WTC11 (cell line): Measurements from ENCODE around the gene VTI1A.

Experiments used
- RELA ChIP-seq: sonication (generic); formaldehyde crosslinking; IDR thresholded peaks from 2 replicates; pipeline ENCODE4 v1.8.1; 2022; ENCODE audit warnings: missing genetic modification reagents, mild to moderate bottlenecking, borderline replicate concordance
- ZNF416 ChIP-seq: fragments of 250-450 bp; sonication (Bioruptor Pico); IDR thresholded peaks from 2 replicates; pipeline ENCODE4 v1.9.0; 2021; ENCODE audit warnings: mild to moderate bottlenecking, inconsistent platforms
- TF ChIP-seq, protein P1 (sequence below): fragments of 200-600 bp; IDR thresholded peaks from 2 replicates; pipeline ENCODE4 v1.8.0; 2022; ENCODE audit warnings: antibody characterized with exemption

DNA sequence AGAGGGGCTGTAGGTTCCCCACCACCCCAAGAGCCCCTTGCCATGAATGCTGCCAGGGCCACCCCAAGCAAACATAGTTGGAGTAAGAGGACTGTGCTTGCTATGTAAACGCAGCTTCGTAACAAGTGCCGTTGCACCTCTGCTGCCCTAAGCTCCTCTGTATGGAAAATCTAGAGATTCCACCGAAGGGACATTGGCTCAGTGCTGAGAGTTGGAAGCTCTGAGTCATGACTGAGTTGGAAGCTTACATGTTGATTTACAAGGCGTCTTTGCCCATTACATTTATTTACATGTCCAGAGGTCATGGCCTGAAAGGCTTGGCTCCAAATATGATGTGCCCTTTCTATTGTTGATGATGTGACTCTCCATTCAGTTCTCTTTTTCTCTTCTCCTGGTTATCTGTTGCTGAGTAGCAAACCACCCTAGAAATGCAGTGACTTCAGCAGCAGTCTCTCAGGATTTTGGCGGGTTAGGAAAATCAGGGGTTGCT is 270.0 kb downstream of the VTI1A start:
- no peak for TF ChIP-seq RELA
- TF ChIP-seq, protein P1, sequence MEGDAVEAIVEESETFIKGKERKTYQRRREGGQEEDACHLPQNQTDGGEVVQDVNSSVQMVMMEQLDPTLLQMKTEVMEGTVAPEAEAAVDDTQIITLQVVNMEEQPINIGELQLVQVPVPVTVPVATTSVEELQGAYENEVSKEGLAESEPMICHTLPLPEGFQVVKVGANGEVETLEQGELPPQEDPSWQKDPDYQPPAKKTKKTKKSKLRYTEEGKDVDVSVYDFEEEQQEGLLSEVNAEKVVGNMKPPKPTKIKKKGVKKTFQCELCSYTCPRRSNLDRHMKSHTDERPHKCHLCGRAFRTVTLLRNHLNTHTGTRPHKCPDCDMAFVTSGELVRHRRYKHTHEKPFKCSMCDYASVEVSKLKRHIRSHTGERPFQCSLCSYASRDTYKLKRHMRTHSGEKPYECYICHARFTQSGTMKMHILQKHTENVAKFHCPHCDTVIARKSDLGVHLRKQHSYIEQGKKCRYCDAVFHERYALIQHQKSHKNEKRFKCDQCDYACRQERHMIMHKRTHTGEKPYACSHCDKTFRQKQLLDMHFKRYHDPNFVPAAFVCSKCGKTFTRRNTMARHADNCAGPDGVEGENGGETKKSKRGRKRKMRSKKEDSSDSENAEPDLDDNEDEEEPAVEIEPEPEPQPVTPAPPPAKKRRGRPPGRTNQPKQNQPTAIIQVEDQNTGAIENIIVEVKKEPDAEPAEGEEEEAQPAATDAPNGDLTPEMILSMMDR: no peak
- no peak for TF ChIP-seq ZNF416 (CRISPR knock-in tag)
